IMR-90 (cell line): Measurements from ENCODE around the gene SENP7. TPM values are rescaled to one million over a fixed set of nuclear protein-coding genes. Genes with fewer than 3 reads are reported as not detected.

Experiments
- ATAC-seq: fragments of 200-7000 bp; cut with Tn5 transposase; 2 replicates; pipeline ENCODE4 v1.9.1; 2020; ENCODE audit warnings: low read depth, mild to moderate bottlenecking, moderate library complexity
- BruUV-seq: library from RNA; stranded (reverse); fragments of 400-500 nt; replicated peaks from 2 replicates; lab custom pipeline; 2021; lab: Mats Ljungman, UMichigan
- CTCF ChIA-PET: fragments of 300-600 bp; formaldehyde crosslinking; extraction: SDS; loops from one replicate; lab custom pipeline; 2021; ENCODE audit warnings: antibody characterized with exemption; lab: Yijun Ruan, JAX
- POLR2A ChIA-PET: fragments of 300-600 bp; sonication (Branson Sonifier 250); formaldehyde crosslinking; loops from one replicate; lab custom pipeline; 2022; ENCODE audit warnings: antibody characterized with exemption; ENCODE audit not compliant: unreplicated experiment; lab: Charles Lee
- DNase-seq: peaks from one replicate; pipeline ENCODE4 v3.0.0; 2013
- H2AFZ ChIP-seq: replicated peaks from 2 replicates; pipeline ENCODE3; 2013; ENCODE audit warnings: low read length, mild to moderate bottlenecking; ENCODE audit not compliant: poor library complexity
- H2AK5ac ChIP-seq: 2 replicates; pipeline ENCODE4 v1.6.1; 2013; ENCODE audit warnings: low read depth, low read length, inconsistent platforms
- H2AK9ac ChIP-seq: replicated peaks from 2 replicates; pipeline ENCODE3; 2013; ENCODE audit warnings: mild to moderate bottlenecking, low read depth, low read length, moderate library complexity; ENCODE audit not compliant: poor library complexity
- H2BK120ac ChIP-seq: 2 replicates; pipeline ENCODE4 v1.6.1; 2013; ENCODE audit warnings: low read depth, low read length, inconsistent platforms
- H2BK15ac ChIP-seq: 3 replicates; pipeline ENCODE4 v1.6.1; 2013; ENCODE audit warnings: low read depth, low read length, inconsistent platforms
- H2BK20ac ChIP-seq: 2 replicates; pipeline ENCODE4 v1.6.1; 2013; ENCODE audit warnings: low read depth, mild to moderate bottlenecking, inconsistent platforms, low read length, moderate library complexity
- H2BK5ac ChIP-seq: 2 replicates; pipeline ENCODE4 v1.6.1; 2013; ENCODE audit warnings: mild to moderate bottlenecking, low read depth, low read length, inconsistent platforms; ENCODE audit not compliant: poor library complexity, severe bottlenecking
- H3K14ac ChIP-seq: replicated peaks from 2 replicates; pipeline ENCODE4 v1.6.1; 2013; ENCODE audit warnings: low read depth, low read length, inconsistent platforms
- H3K18ac ChIP-seq: 2 replicates; pipeline ENCODE4 v1.6.1; 2013; ENCODE audit warnings: low read depth, low read length, control low read depth
- H3K23ac ChIP-seq: 2 replicates; pipeline ENCODE4 v1.6.1; 2013; ENCODE audit warnings: low read depth, low read length, inconsistent platforms
- H3K27ac ChIP-seq: 2 replicates; pipeline ENCODE4 v1.5.1; 2013; ENCODE audit warnings: mild to moderate bottlenecking, control low read depth, low read length; ENCODE audit not compliant: insufficient read depth
- H3K27me3 ChIP-seq: 2 replicates; pipeline ENCODE4 v1.6.1; 2013; ENCODE audit warnings: low read length; ENCODE audit not compliant: control insufficient read depth, insufficient read depth
- H3K36me3 ChIP-seq: 2 replicates; pipeline ENCODE4 v1.6.1; 2013; ENCODE audit warnings: low read length, mixed read lengths; ENCODE audit not compliant: control insufficient read depth, insufficient read depth
- H3K4ac ChIP-seq: 2 replicates; pipeline ENCODE4 v1.6.1; 2013; ENCODE audit warnings: low read depth, low read length, inconsistent platforms
- H3K4me1 ChIP-seq: 2 replicates; pipeline ENCODE4 v1.6.1; 2013; ENCODE audit warnings: low read length, mixed read lengths; ENCODE audit not compliant: control insufficient read depth, insufficient read depth
- H3K4me2 ChIP-seq: 2 replicates; pipeline ENCODE4 v1.6.1; 2013; ENCODE audit warnings: low read depth, mild to moderate bottlenecking, control low read depth, low read length, moderate library complexity
- H3K4me3 ChIP-seq: 2 replicates; pipeline ENCODE4 v1.5.1; 2013; ENCODE audit warnings: low read depth, mild to moderate bottlenecking, control low read depth, low read length, moderate library complexity; ENCODE audit not compliant: insufficient read depth
- H3K56ac ChIP-seq: 2 replicates; pipeline ENCODE4 v1.6.1; 2013; ENCODE audit warnings: low read length, inconsistent platforms; ENCODE audit not compliant: insufficient read depth; ENCODE audit errors: extremely low read depth
- H3K79me1 ChIP-seq, 2 experiments: 2 replicates each; pipeline ENCODE4 v1.6.1; 2013; ENCODE audit warnings: low read length in 2 of 2, inconsistent platforms in 1 of 2, low read depth in 1 of 2
- H3K9ac ChIP-seq: 2 replicates; pipeline ENCODE4 v1.6.1; 2013; ENCODE audit warnings: low read depth, low read length, control low read depth
- H3K9me1 ChIP-seq: 2 replicates; pipeline ENCODE4 v1.6.1; 2013; ENCODE audit warnings: low read length, inconsistent platforms; ENCODE audit not compliant: insufficient read depth
- H3K9me3 ChIP-seq: 2 replicates; pipeline ENCODE4 v1.6.1; 2013; ENCODE audit warnings: low read length; ENCODE audit not compliant: control insufficient read depth, insufficient read depth
- H4K20me1 ChIP-seq: 2 replicates; pipeline ENCODE4 v1.6.1; 2013; ENCODE audit warnings: low read length, inconsistent platforms; ENCODE audit not compliant: insufficient read depth
- H4K5ac ChIP-seq: 2 replicates; pipeline ENCODE4 v1.6.1; 2013; ENCODE audit warnings: mild to moderate bottlenecking, low read depth, low read length, control low read depth
- H4K8ac ChIP-seq, 2 experiments: 2 replicates each; pipeline ENCODE4 v1.6.1; 2013; ENCODE audit warnings: low read depth in 2 of 2, low read length in 2 of 2, control low read depth in 1 of 2, inconsistent platforms in 1 of 2
- H4K91ac ChIP-seq: 2 replicates; pipeline ENCODE4 v1.6.1; 2013; ENCODE audit warnings: low read depth, low read length, inconsistent platforms; ENCODE audit not compliant: insufficient read depth
- CEBPB ChIP-seq: IDR thresholded peaks from 2 replicates; pipeline ENCODE4 v1.6.1; 2012; ENCODE audit warnings: low read depth, low read length, improper control_type of control experiment
- CHD1 ChIP-seq: IDR thresholded peaks from 2 replicates; pipeline ENCODE4 v1.6.1; 2012; ENCODE audit warnings: low read depth, low read length, improper control_type of control experiment
- CTCF ChIP-seq: conservative IDR thresholded peaks from 2 replicates; pipeline ENCODE4 v1.5.1; 2012; ENCODE audit warnings: mild to moderate bottlenecking, low read depth, low read length, improper control_type of control experiment
- ELK1 ChIP-seq: fragments of 150-350 bp; IDR thresholded peaks from 2 replicates; pipeline ENCODE4 v1.6.1; 2016; ENCODE audit warnings: low read depth, mild to moderate bottlenecking, low read length, moderate library complexity, borderline replicate concordance
- MAZ ChIP-seq: IDR thresholded peaks from 2 replicates; pipeline ENCODE4 v1.6.1; 2012; ENCODE audit warnings: low read depth, mild to moderate bottlenecking, low read length, improper control_type of control experiment, moderate library complexity, borderline replicate concordance
- MXI1 ChIP-seq: IDR thresholded peaks from 2 replicates; pipeline ENCODE4 v1.6.1; 2012; ENCODE audit warnings: low read depth, mild to moderate bottlenecking, low read length, moderate library complexity, borderline replicate concordance
- RAD21 ChIP-seq: IDR thresholded peaks from 2 replicates; pipeline ENCODE4 v1.6.1; 2012; ENCODE audit warnings: low read length, improper control_type of control experiment
- RCOR1 ChIP-seq: IDR thresholded peaks from 2 replicates; pipeline ENCODE4 v1.6.1; 2012; ENCODE audit warnings: mild to moderate bottlenecking, low read length, improper control_type of control experiment; ENCODE audit not compliant: insufficient replicate concordance
- RFX5 ChIP-seq: IDR thresholded peaks from 2 replicates; pipeline ENCODE4 v1.8.0; 2012; ENCODE audit warnings: low read depth, mild to moderate bottlenecking, low read length, moderate library complexity
- SMC3 ChIP-seq: fragments of 150-350 bp; IDR thresholded peaks from 2 replicates; pipeline ENCODE4 v1.6.1; 2016; ENCODE audit warnings: low read depth, mild to moderate bottlenecking, antibody characterized with exemption, low read length, moderate library complexity
- USF2 ChIP-seq: fragments of 150-350 bp; IDR thresholded peaks from 2 replicates; pipeline ENCODE4 v1.6.1; 2017; ENCODE audit warnings: mild to moderate bottlenecking, antibody characterized with exemption, low read length, low read depth
- WGBS, 2 experiments: methylation state at CpG; one replicate each; pipeline versions ENCODE4 v1.1.5 to v1.1.7; 2013; ENCODE audit warnings: missing lambda C conversion rate in 2 of 2; ENCODE audit not compliant: insufficient read length in 1 of 2; ENCODE audit errors: extremely low coverage in 2 of 2; 5-methylcytosine and 5-hydroxymethylcytosine counted together
- dilution Hi-C: fragments of 300-500 bp; cut with HindIII; formaldehyde crosslinking; loops from one replicate; pipeline ENCODE4 v1.14.3; 2018; ENCODE audit warnings: low sequenced_read_pairs; ENCODE audit not compliant: unreplicated experiment
- in situ Hi-C: fragments of 300-500 bp; cut with MboI; formaldehyde crosslinking; loops from 3 replicates; pipeline ENCODE4 v1.14.3; 2019; ENCODE audit warnings: low sequenced_read_pairs, inconsistent platforms, mixed read lengths
- intact Hi-C: fragments of 100-400 bp; cut with micrococcal nuclease; formaldehyde crosslinking; loops from 2 replicates; pipeline ENCODE4 v1.10.0; 2022
- polyA plus RNA-seq, 3 experiments: library from polyadenylated mRNA; depleted of rRNA; stranded (reverse); fragments of >200 nt; gene quantifications; 2 replicates each; pipeline ENCODE4 v1.2.3, GENCODE V29; 2012; ENCODE audit warnings: low replicate concordance in 1 of 3
- total RNA-seq: library from RNA; depleted of rRNA; stranded (reverse); fragments of >200 nt; gene quantifications from 2 replicates; pipeline ENCODE4 v1.2.3, GENCODE V29; 2012

SENP7 gene
- total and polyA plus RNA-seq, 2 of the 4 experiments (the other 2 are of a cell fraction), result 5.5 to 8.4 TPM

- TF ChIP-seq CEBPB (no peak), ELK1 (no peak)
Measured at GRCh38 chr3:101531473-101532086, 18.6 kb upstream of the SENP7 start (continued).

GRCh38 chr3:101530686-101531047 is 17.7 kb upstream of the SENP7 start:
- no peak for DNase-seq
- ATAC-seq, result no peak
- Histone ChIP-seq H4K8ac (no peak overlapping the region), H3K14ac (no peak overlapping the region), H4K5ac (no peak overlapping the region), H2AK5ac (no peak overlapping the region), H3K27me3 (no peaks in the 10 kb centered on the region; the same call in 1 of the 2 replicates), H2BK120ac (no peak overlapping the region), H2BK5ac (no peak overlapping the region), H2AFZ (no peak overlapping the region), H3K36me3 (no peaks in the 10 kb centered on the region), H3K79me1 (no peaks in the 10 kb centered on the region), H3K4ac (no peak overlapping the region), H3K9ac (no peak overlapping the region), H4K20me1 (no peaks in the 10 kb centered on the region), H3K18ac (no peak overlapping the region), H3K9me1 (no peaks in the 10 kb centered on the region), H3K4me1 (peaks cover 2% of the 10 kb centered on the region), H2BK15ac (no peak overlapping the region), H3K27ac (no peak overlapping the region), H3K4me2 (no peak overlapping the region), H3K9me3 (no peaks in the 10 kb centered on the region), H3K4me3 (no peak overlapping the region), H4K91ac (no peak overlapping the region), H2BK20ac (no peak overlapping the region), H3K23ac (no peak overlapping the region), H2AK9ac (no peak overlapping the region), H3K56ac (no peak overlapping the region)
- in situ Hi-C loops, result no loop called here
- dilution Hi-C loops, result no loop called here
- intact Hi-C loops, result no loop called here
- no TSS peak for BruUV-seq
- WGBS, 2 experiments, result no CpG with 5 or more reads among the region's 2 CpGs
- ChIA-PET POLR2A (no interaction called here), CTCF (no interaction called here)
- no peak for TF ChIP-seq CEBPB
- no peak for TF ChIP-seq ELK1
- no peak for TF ChIP-seq MXI1
- TF ChIP-seq MAZ, result no peak
- no peak for TF ChIP-seq RFX5
- no peak for TF ChIP-seq RCOR1
- no peak for TF ChIP-seq RAD21
- no peak for TF ChIP-seq USF2
- TF ChIP-seq CHD1, result no peak
- TF ChIP-seq SMC3, result no peak
- TF ChIP-seq CTCF, result no peak
